Measurements from ENCODE around the gene RAB6D.

DNA sequence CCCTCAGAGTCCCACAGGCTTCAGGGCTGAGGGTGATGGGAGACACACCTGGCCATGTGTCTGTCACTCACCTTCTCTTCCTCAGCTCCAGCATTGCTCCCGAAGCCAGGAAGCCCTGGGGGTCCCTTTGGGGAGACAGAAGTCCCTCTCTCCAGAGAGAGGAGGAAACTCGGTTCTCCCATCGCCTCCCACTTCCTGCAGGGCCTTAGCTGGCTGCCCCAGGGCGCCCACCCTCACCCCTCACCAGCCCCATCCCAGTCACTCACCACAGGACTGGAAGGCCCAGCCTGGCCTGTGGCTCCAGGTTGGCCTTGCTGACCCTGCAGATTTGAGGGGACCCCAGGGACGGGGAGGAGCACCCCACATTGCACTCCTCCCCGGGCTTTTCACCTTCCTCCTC, 2.7 kb upstream of the RAB6D start:
- no peak for TF ChIP-seq POLR2AphosphoS5 (IDR thresholded peaks at IDR 0.05; ENCODE audit: low read depth, low read length)
- TF ChIP-seq POLR2A (IDR thresholded peaks at IDR 0.05; ENCODE audit: borderline replicate concordance, extremely low read depth, insufficient read depth, insufficient read length) = no peak
- TF ChIP-seq, protein P1, sequence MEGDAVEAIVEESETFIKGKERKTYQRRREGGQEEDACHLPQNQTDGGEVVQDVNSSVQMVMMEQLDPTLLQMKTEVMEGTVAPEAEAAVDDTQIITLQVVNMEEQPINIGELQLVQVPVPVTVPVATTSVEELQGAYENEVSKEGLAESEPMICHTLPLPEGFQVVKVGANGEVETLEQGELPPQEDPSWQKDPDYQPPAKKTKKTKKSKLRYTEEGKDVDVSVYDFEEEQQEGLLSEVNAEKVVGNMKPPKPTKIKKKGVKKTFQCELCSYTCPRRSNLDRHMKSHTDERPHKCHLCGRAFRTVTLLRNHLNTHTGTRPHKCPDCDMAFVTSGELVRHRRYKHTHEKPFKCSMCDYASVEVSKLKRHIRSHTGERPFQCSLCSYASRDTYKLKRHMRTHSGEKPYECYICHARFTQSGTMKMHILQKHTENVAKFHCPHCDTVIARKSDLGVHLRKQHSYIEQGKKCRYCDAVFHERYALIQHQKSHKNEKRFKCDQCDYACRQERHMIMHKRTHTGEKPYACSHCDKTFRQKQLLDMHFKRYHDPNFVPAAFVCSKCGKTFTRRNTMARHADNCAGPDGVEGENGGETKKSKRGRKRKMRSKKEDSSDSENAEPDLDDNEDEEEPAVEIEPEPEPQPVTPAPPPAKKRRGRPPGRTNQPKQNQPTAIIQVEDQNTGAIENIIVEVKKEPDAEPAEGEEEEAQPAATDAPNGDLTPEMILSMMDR (IDR thresholded peaks at IDR 0.05 in 2 of 3, conservative IDR thresholded peaks at IDR 0.05 in 1 of 3; ENCODE audit: borderline replicate concordance in 1 of 3, insufficient read depth in 1 of 3, low read depth in 2 of 3, low read length in 2 of 3) = no peak
- TF ChIP-seq, protein P2, sequence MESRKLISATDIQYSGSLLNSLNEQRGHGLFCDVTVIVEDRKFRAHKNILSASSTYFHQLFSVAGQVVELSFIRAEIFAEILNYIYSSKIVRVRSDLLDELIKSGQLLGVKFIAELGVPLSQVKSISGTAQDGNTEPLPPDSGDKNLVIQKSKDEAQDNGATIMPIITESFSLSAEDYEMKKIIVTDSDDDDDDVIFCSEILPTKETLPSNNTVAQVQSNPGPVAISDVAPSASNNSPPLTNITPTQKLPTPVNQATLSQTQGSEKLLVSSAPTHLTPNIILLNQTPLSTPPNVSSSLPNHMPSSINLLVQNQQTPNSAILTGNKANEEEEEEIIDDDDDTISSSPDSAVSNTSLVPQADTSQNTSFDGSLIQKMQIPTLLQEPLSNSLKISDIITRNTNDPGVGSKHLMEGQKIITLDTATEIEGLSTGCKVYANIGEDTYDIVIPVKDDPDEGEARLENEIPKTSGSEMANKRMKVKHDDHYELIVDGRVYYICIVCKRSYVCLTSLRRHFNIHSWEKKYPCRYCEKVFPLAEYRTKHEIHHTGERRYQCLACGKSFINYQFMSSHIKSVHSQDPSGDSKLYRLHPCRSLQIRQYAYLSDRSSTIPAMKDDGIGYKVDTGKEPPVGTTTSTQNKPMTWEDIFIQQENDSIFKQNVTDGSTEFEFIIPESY (IDR thresholded peaks at IDR 0.05; ENCODE audit: extremely low read depth, insufficient replicate concordance, low read length) = no peak
